Aorta (tissue), 5 donors: ENCODE results near the gene MAN2B1. TPM values are rescaled to one million over a fixed set of nuclear protein-coding genes. Genes with fewer than 3 reads are reported as not detected.
"Not testable (repeated sequence)": the region's sequence is repeated elsewhere in the genome, so short reads cannot be mapped to it uniquely, and the experiment has no call there.

Experiments
- ATAC-seq: fragments of 200-7000 bp; cut with Tn5 transposase; one replicate; pipeline ENCODE4 v1.9.1; 2022; ENCODE audit warnings: moderate library complexity; ENCODE audit not compliant: low FRiP score
- DNase-seq, 2 donors: peaks; one replicate each; pipeline ENCODE4 v3.0.0-alpha.2; 2020
- H3K27ac ChIP-seq, 2 donors: one replicate each; pipeline ENCODE4 v1.5.1; 2013; ENCODE audit warnings: low read length in 2 of 2, mild to moderate bottlenecking in 2 of 2, moderate library complexity in 2 of 2, control low read depth in 1 of 2, inconsistent platforms in 1 of 2, low read depth in 1 of 2
- H3K27me3 ChIP-seq, 2 donors: one replicate each; pipeline ENCODE4 v1.6.1; 2013; ENCODE audit warnings: control low read depth in 1 of 2, low read length in 1 of 2, mild to moderate bottlenecking in 1 of 2, moderate library complexity in 1 of 2; ENCODE audit not compliant: insufficient read depth in 2 of 2, control insufficient read depth in 1 of 2
- H3K36me3 ChIP-seq, 2 donors: one replicate each; pipeline ENCODE4 v1.6.1; 2013; ENCODE audit warnings: control low read depth in 1 of 2, low read length in 1 of 2, mild to moderate bottlenecking in 1 of 2; ENCODE audit not compliant: insufficient read depth in 2 of 2, control insufficient read depth in 1 of 2
- H3K4me1 ChIP-seq, 2 donors: one replicate each; pipeline ENCODE4 v1.6.1; 2013; ENCODE audit warnings: low read length in 2 of 2, control low read depth in 1 of 2, mild to moderate bottlenecking in 1 of 2, moderate library complexity in 1 of 2; ENCODE audit not compliant: insufficient read depth in 2 of 2, control insufficient read depth in 1 of 2
- H3K4me3 ChIP-seq, 2 donors: one replicate each; pipeline ENCODE4 v1.5.1; 2013; ENCODE audit warnings: low read length in 2 of 2, control low read depth in 1 of 2, mild to moderate bottlenecking in 1 of 2
- H3K9me3 ChIP-seq: one replicate; pipeline ENCODE4 v1.6.1; 2013; ENCODE audit warnings: mild to moderate bottlenecking, low read length; ENCODE audit not compliant: control insufficient read depth
- WGBS, 2 donors: extraction: QIAGEN DNeasy Blood & Tissue Kit; methylation state at CpG; one replicate each; pipeline ENCODE4 v1.1.7; 2013; 5-methylcytosine and 5-hydroxymethylcytosine counted together
- intact Hi-C, 2 donors: fragments of 100-400 bp; cut with DNase I; formaldehyde crosslinking; loops; one replicate each; pipeline versions ENCODE4 v1.14.2 to v1.15.0; 2022
- long read RNA-seq, 2 donors: library from polyadenylated mRNA; unstranded; transcript quantifications; one replicate each; pipeline ENCODE4 v2.0.0, GENCODE V29; 2020 to 2021
- polyA plus RNA-seq, 2 donors: library from polyadenylated mRNA; stranded (reverse); fragments of 200-250 nt; gene quantifications; one replicate each; pipeline ENCODE4 v1.2.3, GENCODE V29; 2013
- total RNA-seq, 2 donors: library from RNA; stranded (reverse); fragmentation: NEBNext Ultra II Directional; extraction: Animal tissue kit (Norgen Biotek cat#: 25700); gene quantifications; one replicate each; pipeline ENCODE4 v1.2.1, GENCODE V29; 2021
- donor health status: healthy with polysubstance abuse.
- donor health status: Bipolar disorder and iron deficiency.
- donor health status: DM: no; HTN: no; CAD: no.
- donor health status: DM: no; HTN: no; CAD: no.
- donor health status: DM: yes; HTN: yes; CAD: no.

Gene MAN2B1
- total RNA-seq (100 to 1,000 TPM in 1 of 2 donors, 10 to 100 TPM in 1; 74.8 to 111 TPM), polyA plus RNA-seq (10 to 100 TPM; 54.6 to 88.7 TPM)
- long read RNA-seq, donor 1, transcript MAN2B1-203 (24 exons, 3,184 nt), result major isoform, 110 of 200 reads
- long read RNA-seq, donor 1, partial matches to known transcripts, result 57 of 200 reads
- long read RNA-seq, donor 1, other reads (novel, unspliced or antisense), result 32 of 200 reads
- long read RNA-seq, donor 2, transcript MAN2B1-203 (24 exons, 3,184 nt), result major isoform, 18 of 59 reads
- long read RNA-seq, donor 2, partial matches to known transcripts, result 32 of 59 reads
- long read RNA-seq, donor 2, other reads (novel, unspliced or antisense), result 8 of 59 reads

GRCh38 chr19:12666265-12667048, at the start of gene MAN2B1, which contains the start of gene WDR83:
Gene MAN2B1, minus strand, starts transcription at chr19:12666742. Its CDS starts 41 bp downstream, at chr19:12666701.
Gene WDR83, plus strand, starts transcription at chr19:12666807. Its CDS starts 2,984 bp downstream, at chr19:12669791.
- Histone ChIP-seq H3K27ac (no peak within 1 kb of the TSS), H3K4me3 (peak within 1 kb of the TSS; percentile 44 to 68), H3K9me3 (no peaks in the 10 kb centered on the region), H3K27me3 (no peaks in the 10 kb centered on the region), H3K36me3 (peaks cover 0 to 4% of the 10 kb centered on the region in 2 donors), H3K4me1 (no peaks in the 10 kb centered on the region)
- 1% methylated on average over 43 to 46 of the region's 46 CpGs for WGBS, 2 donors
- ATAC-seq (peak; percentile 88), DNase-seq (peak; percentile 82 to 91)
- intact Hi-C loops, result loop anchor here in 1 of 2 donors (2.0 to 5.0 kb wide), 2 partner anchors 102 to 114 kb away; partner anchors contain the start of gene ZNF564

DNA sequence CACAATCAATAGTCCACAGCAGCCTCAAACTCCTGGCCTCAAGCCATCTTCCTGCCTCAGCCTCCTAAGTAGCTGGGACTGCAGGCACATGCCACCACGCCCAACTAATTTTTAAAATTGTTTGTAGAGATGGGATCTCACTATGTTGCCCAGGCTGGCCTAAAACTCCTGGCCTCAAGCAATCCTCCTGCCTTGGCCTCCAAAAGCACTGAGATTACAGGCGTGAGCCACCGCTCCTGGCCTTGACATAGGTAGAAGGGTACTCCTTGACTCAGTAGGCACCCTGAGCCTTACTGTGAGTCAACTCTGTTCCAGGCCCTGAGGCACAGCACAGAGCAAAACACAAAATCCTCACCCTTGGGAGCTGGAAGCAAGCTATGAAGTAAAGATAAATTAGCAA, 49.4 kb upstream of the MAN2B1 start:
- WGBS, 2 donors, result 95% methylated on average over 3 of the region's 3 CpGs
- no peaks in the 10 kb centered on the region for H3K27me3 ChIP-seq
- no peak overlapping the region for H3K4me3 ChIP-seq
- DNase-seq (no peak), ATAC-seq (no peak)
- no peaks in the 10 kb centered on the region for H3K9me3 ChIP-seq
- H3K36me3 ChIP-seq, result peaks cover 0 to 12% of the 10 kb centered on the region in 2 donors
- no peak overlapping the region for H3K27ac ChIP-seq
- intact Hi-C loops, result no loop called here
- H3K4me1 ChIP-seq, result no peaks in the 10 kb centered on the region

DNA sequence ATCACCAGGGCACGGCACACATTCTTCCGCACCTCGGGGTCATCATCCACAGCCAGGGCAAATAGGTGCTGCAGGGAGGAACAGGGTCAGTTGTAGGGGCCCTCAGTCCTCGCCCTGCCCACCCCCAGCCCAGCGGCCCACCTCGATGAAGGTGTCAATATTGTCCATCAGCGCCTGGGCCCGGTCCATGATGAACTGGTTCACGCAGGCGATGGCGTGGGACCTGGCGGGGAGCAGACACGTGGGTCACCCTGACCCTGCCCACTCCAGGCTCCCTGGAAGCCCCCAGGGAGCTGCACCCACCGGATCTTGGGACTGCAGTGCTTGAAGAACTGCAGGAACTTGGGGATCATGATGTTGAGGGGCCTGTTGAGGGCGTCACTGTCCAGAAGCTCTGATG, 48.6 kb upstream of the MAN2B1 start:
- intact Hi-C loops, result no loop called here
- ATAC-seq, result no peak
- H3K27me3 ChIP-seq, result no peaks in the 10 kb centered on the region
- no peak for DNase-seq
- no peak overlapping the region for H3K27ac ChIP-seq
- no peaks in the 10 kb centered on the region for H3K9me3 ChIP-seq
- no peak overlapping the region for H3K4me3 ChIP-seq
- 90 to 92% methylated on average over 15 of the region's 15 CpGs for WGBS, 2 donors
- H3K4me1 ChIP-seq, result no peaks in the 10 kb centered on the region
- peaks cover 0 to 15% of the 10 kb centered on the region in 2 donors for H3K36me3 ChIP-seq

- H3K4me1 ChIP-seq, DNase-seq, H3K27me3 ChIP-seq, H3K4me3 ChIP-seq, ATAC-seq, H3K27ac ChIP-seq, H3K9me3 ChIP-seq, intact Hi-C loops: not testable (repeated sequence)
- peaks cover 0 to 12% of the 10 kb centered on the region in 2 donors for H3K36me3 ChIP-seq
- WGBS, 2 donors, result 86 to 90% methylated on average over 9 of the region's 9 CpGs
These were observed 46.8 kb upstream of the MAN2B1 start for GRCh38 chr19:12713304-12713703.

- DNase-seq, H3K9me3 ChIP-seq, H3K27ac ChIP-seq, H3K4me3 ChIP-seq, intact Hi-C loops, H3K4me1 ChIP-seq, H3K27me3 ChIP-seq, ATAC-seq: not testable (repeated sequence)
- peaks cover 0 to 12% of the 10 kb centered on the region in 2 donors for H3K36me3 ChIP-seq
- 35% methylated on average over 11 to 13 of the region's 14 CpGs for WGBS, 2 donors
These were observed 45.5 kb upstream of the MAN2B1 start for GRCh38 chr19:12712077-12712476.

- Histone ChIP-seq H3K4me1 (no peaks in the 10 kb centered on the region), H3K9me3 (no peaks in the 10 kb centered on the region), H3K36me3 (peaks cover 0 to 8% of the 10 kb centered on the region in 2 donors), H3K27ac (no peak overlapping the region), H3K4me3 (no peak overlapping the region), H3K27me3 (no peaks in the 10 kb centered on the region)
- DNase-seq (no peak), ATAC-seq (no peak)
- 94 to 95% methylated on average over 17 of the region's 17 CpGs for WGBS, 2 donors
- intact Hi-C loops, result no loop called here
These were observed 44.6 kb upstream of the MAN2B1 start for GRCh38 chr19:12711187-12711586.

- Histone ChIP-seq H3K27me3 (no peaks in the 10 kb centered on the region), H3K27ac (no peak overlapping the region), H3K4me3 (no peak overlapping the region), H3K36me3 (peaks cover 0 to 10% of the 10 kb centered on the region in 2 donors), H3K9me3 (no peaks in the 10 kb centered on the region), H3K4me1 (no peaks in the 10 kb centered on the region)
- WGBS, 2 donors, result 91 to 93% methylated on average over 8 of the region's 8 CpGs
- intact Hi-C loops, result no loop called here
- ATAC-seq (no peak), DNase-seq (no peak)
These were observed 42.1 kb upstream of the MAN2B1 start for GRCh38 chr19:12708641-12709040.

- H3K27me3 ChIP-seq, result no peaks in the 10 kb centered on the region
- WGBS, 2 donors, result 90 to 93% methylated on average over 12 to 13 of the region's 13 CpGs
- no peak overlapping the region for H3K27ac ChIP-seq
- H3K9me3 ChIP-seq, result no peaks in the 10 kb centered on the region
- H3K36me3 ChIP-seq, result peaks cover 0 to 15% of the 10 kb centered on the region in 2 donors
- DNase-seq, result no peak
- H3K4me3 ChIP-seq, result no peak overlapping the region
- no peaks in the 10 kb centered on the region for H3K4me1 ChIP-seq
- no peak for ATAC-seq
- intact Hi-C loops, result no loop called here
These were observed 39.8 kb upstream of the MAN2B1 start for GRCh38 chr19:12706332-12706718.
